ENCODE measurements around the gene SDR42E2.

DNA sequence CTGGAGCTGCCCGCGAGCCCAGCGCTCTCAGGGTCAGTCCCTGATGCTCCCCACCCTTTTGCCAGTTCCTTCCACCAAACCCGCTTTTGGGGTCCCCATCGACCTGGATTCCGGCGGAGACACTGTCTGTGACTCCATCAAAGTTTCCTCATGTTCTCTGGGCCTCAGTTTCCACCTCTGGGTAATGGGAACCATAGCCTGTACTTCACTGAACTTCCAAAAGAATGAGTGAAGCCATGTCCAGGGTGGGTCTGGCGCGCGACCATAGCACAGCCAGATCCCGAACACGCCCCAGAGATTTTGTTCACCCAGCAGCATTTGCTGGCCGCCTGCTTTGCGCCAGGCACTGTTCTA, 327 bp downstream of the SDR42E2 start:
- TF ChIP-seq SP1 (IDR thresholded peaks at IDR 0.05) (no peak), TAF1 (conservative IDR thresholded peaks at IDR 0.05) (no peak), CTCF (IDR thresholded peaks at IDR 0.05; ENCODE audit: low read depth, low read length, missing input control) (no peak), HNF4A (conservative IDR thresholded peaks at IDR 0.05) (no peak), RAD21 (IDR thresholded peaks at IDR 0.05) (no peak)
